ENCODE data around the gene SFSWAP. TPM values are rescaled to one million over a fixed set of nuclear protein-coding genes. Genes with fewer than 3 reads are reported as not detected.
"Not testable (repeated sequence)": the region's sequence is repeated elsewhere in the genome, so short reads cannot be mapped to it uniquely, and the experiment has no call there.

SFSWAP gene
- total RNA-seq, 1 donor from 2014 or later = 17.1 TPM

- no peak for DNase-seq (ENCODE audit: low spot score)
Measured at GRCh38 chr12:131757111-131757510, 46.2 kb downstream of the SFSWAP start.

GRCh38 chr12:131758016-131758739 is 47.3 kb downstream of the SFSWAP start:
- no peak for DNase-seq (ENCODE audit: low spot score)

GRCh38 chr12:131759176-131759575 is 48.3 kb downstream of the SFSWAP start:
- no peak for DNase-seq (ENCODE audit: low spot score)

GRCh38 chr12:131761638-131762037 is 50.7 kb downstream of the SFSWAP start:
- no peak for DNase-seq (ENCODE audit: low spot score)

GRCh38 chr12:131764738-131765137 is 53.8 kb downstream of the SFSWAP start:
- no peak for DNase-seq (ENCODE audit: low spot score)

- DNase-seq (ENCODE audit: low spot score) = no peak
Measured at GRCh38 chr12:131765961-131766360, 55.1 kb downstream of the SFSWAP start.

- DNase-seq (ENCODE audit: low spot score) = no peak
Measured at GRCh38 chr12:131766382-131767107, 55.7 kb downstream of the SFSWAP start.

GRCh38 chr12:131770120-131770519 is 59.2 kb downstream of the SFSWAP start:
- DNase-seq (ENCODE audit: low spot score) = no peak

- no peak for DNase-seq (ENCODE audit: low spot score)
Measured at GRCh38 chr12:131771965-131772364, 61.1 kb downstream of the SFSWAP start.

GRCh38 chr12:131773582-131774221 is 62.8 kb downstream of the SFSWAP start:
- peak; percentile 11 for DNase-seq (ENCODE audit: low spot score)

- DNase-seq (ENCODE audit: low spot score) = no peak
Measured at GRCh38 chr12:131774576-131775391, 63.9 kb downstream of the SFSWAP start.

GRCh38 chr12:131775392-131776236 is 64.7 kb downstream of the SFSWAP start:
- DNase-seq (ENCODE audit: low spot score) = no peak

- DNase-seq (ENCODE audit: low spot score) = no peak
Measured at GRCh38 chr12:131776237-131776889, 65.5 kb downstream of the SFSWAP start.

- not testable (repeated sequence) for DNase-seq (ENCODE audit: low spot score)
Measured at GRCh38 chr12:131777269-131777668, 66.4 kb downstream of the SFSWAP start.

GRCh38 chr12:131779027-131779426 is 68.1 kb downstream of the SFSWAP start:
- no peak for DNase-seq (ENCODE audit: low spot score)

- DNase-seq (ENCODE audit: low spot score) = no peak
Measured at GRCh38 chr12:131782061-131782460, 71.2 kb downstream of the SFSWAP start.

- DNase-seq (ENCODE audit: low spot score) = peak; percentile 25
Measured at GRCh38 chr12:131783915-131784541, 73.1 kb downstream of the SFSWAP start.

- DNase-seq (ENCODE audit: low spot score) = no peak
Measured at GRCh38 chr12:131784909-131785762, 74.2 kb downstream of the SFSWAP start.
